Natural killer cell (primary cell): Measurements from ENCODE around the gene ALPI. TPM values are rescaled to one million over a fixed set of nuclear protein-coding genes. Genes with fewer than 3 reads are reported as not detected.

Experiments
- ATAC-seq, 3 donors: fragments of 150-1000 bp in 2 of 3; fragments of 200-7000 bp in 1 of 3; cut with Tn5 transposase; 1 replicate in 1 of 3; 2 replicates in 2 of 3; pipeline ENCODE4 v1.10.0; 2021; ENCODE audit warnings: mild to moderate bottlenecking in 2 of 3, moderate library complexity in 2 of 3
- DNase-seq, 2 donors: peaks; one replicate each; pipeline versions ENCODE4 v3.0.0 to v3.0.0-alpha.2; 2013 to 2021; ENCODE audit warnings: mixed read lengths in 1 of 2
- H3K27ac ChIP-seq: one replicate; pipeline ENCODE4 v1.5.1; 2013; ENCODE audit warnings: mild to moderate bottlenecking, low read length
- H3K27me3 ChIP-seq: one replicate; pipeline ENCODE4 v1.6.1; 2013; ENCODE audit warnings: low read length; ENCODE audit not compliant: control insufficient read depth, insufficient read depth
- H3K36me3 ChIP-seq: one replicate; pipeline ENCODE4 v1.6.1; 2013; ENCODE audit warnings: low read length; ENCODE audit not compliant: control insufficient read depth, insufficient read depth
- H3K4me1 ChIP-seq: one replicate; pipeline ENCODE4 v1.6.1; 2013; ENCODE audit warnings: low read length; ENCODE audit not compliant: control insufficient read depth, insufficient read depth
- H3K4me3 ChIP-seq: one replicate; pipeline ENCODE4 v1.5.1; 2013; ENCODE audit warnings: low read length
- H3K9me3 ChIP-seq: one replicate; pipeline ENCODE4 v1.6.1; 2013; ENCODE audit warnings: low read length; ENCODE audit not compliant: control insufficient read depth, insufficient read depth
- H3K27ac Mint-ChIP-seq, 2 donors: one replicate each; pipeline ENCODE4 v1.8.0; 2022; ENCODE audit warnings: mild to moderate bottlenecking in 2 of 2, mixed read lengths in 2 of 2, moderate library complexity in 1 of 2
- H3K27me3 Mint-ChIP-seq, 2 donors: one replicate each; pipeline ENCODE4 v1.8.0; 2022; ENCODE audit warnings: low read depth in 2 of 2, mixed read lengths in 2 of 2
- H3K36me3 Mint-ChIP-seq: one replicate; pipeline ENCODE4 v1.8.0; 2022; ENCODE audit warnings: mixed read lengths
- H3K4me1 Mint-ChIP-seq, 2 donors: one replicate each; pipeline ENCODE4 v1.8.0; 2022; ENCODE audit warnings: mixed read lengths in 2 of 2
- H3K4me3 Mint-ChIP-seq: one replicate; pipeline ENCODE4 v1.8.0; 2022; ENCODE audit warnings: mild to moderate bottlenecking, moderate library complexity, mixed read lengths
- H3K9me3 Mint-ChIP-seq, 2 donors: one replicate each; pipeline ENCODE4 v1.8.0; 2022; ENCODE audit warnings: mixed read lengths in 2 of 2
- CTCF ChIP-seq: fragments of 200-600 bp; IDR thresholded peaks from one replicate; pipeline ENCODE4 v1.8.0; 2022; ENCODE audit warnings: antibody characterized with exemption
- whole genome bisulfite sequencing: methylation state at CpG from one replicate; pipeline ENCODE4 v1.1.7; 2013; ENCODE audit warnings: missing lambda C conversion rate; ENCODE audit not compliant: insufficient coverage; 5-methylcytosine and 5-hydroxymethylcytosine counted together
- intact Hi-C: fragments of 100-400 bp; cut with micrococcal nuclease; formaldehyde crosslinking; loops from one replicate; pipeline ENCODE4 v1.14.2; 2022
- total RNA-seq, 4 donors: library from RNA; stranded (reverse); fragments of 120-200 nt in 1 of 4; gene quantifications; one replicate each; pipeline versions ENCODE4 v1.2.3 to v1.2.4, GENCODE V29; 2013 to 2022

The ALPI gene
- total RNA-seq, 3 donors from 2014 or later (not counting 1 experiment from before 2014, with no cell fraction given): not detected

- peaks cover 4% of the 10 kb centered on the region for H3K27me3 ChIP-seq
- no peaks in the 10 kb centered on the region for H3K36me3 ChIP-seq
- no peak overlapping the region for H3K4me3 Mint-ChIP-seq
- DNase-seq: no peak
- peaks cover 22 to 27% of the 10 kb centered on the region in 2 donors for H3K27me3 Mint-ChIP-seq
- intact Hi-C loops: no loop called here
- TF ChIP-seq CTCF: no peak
- peaks cover 4 to 5% of the 10 kb centered on the region in 2 donors for H3K4me1 Mint-ChIP-seq
- no peaks in the 10 kb centered on the region for H3K9me3 ChIP-seq
- no peak for ATAC-seq
- no peaks in the 10 kb centered on the region for H3K9me3 Mint-ChIP-seq
- 81% methylated on average over 8 of the region's 8 CpGs for WGBS
- H3K4me3 ChIP-seq: no peak overlapping the region
- no peaks in the 10 kb centered on the region for H3K4me1 ChIP-seq
- H3K27ac Mint-ChIP-seq: no peak overlapping the region
- no peak overlapping the region for H3K27ac ChIP-seq
- no peaks in the 10 kb centered on the region for H3K36me3 Mint-ChIP-seq
These were observed 36.4 kb downstream of the ALPI start for GRCh38 chr2:232492236-232492848.

- H3K4me3 Mint-ChIP-seq: no peak overlapping the region
- no peaks in the 10 kb centered on the region for H3K9me3 Mint-ChIP-seq
- no peak overlapping the region for H3K27ac Mint-ChIP-seq
- peaks cover 4 to 5% of the 10 kb centered on the region in 2 donors for H3K4me1 Mint-ChIP-seq
- H3K27me3 ChIP-seq: peaks cover 2% of the 10 kb centered on the region
- H3K27ac ChIP-seq: no peak overlapping the region
- H3K9me3 ChIP-seq: no peaks in the 10 kb centered on the region
- H3K36me3 Mint-ChIP-seq: no peaks in the 10 kb centered on the region
- H3K4me3 ChIP-seq: no peak overlapping the region
- H3K27me3 Mint-ChIP-seq: peaks cover 22 to 26% of the 10 kb centered on the region in 2 donors
- intact Hi-C loops: no loop called here
- DNase-seq (no peak), ATAC-seq (no peak)
- 84% methylated on average over 24 of the region's 24 CpGs for WGBS
- no peaks in the 10 kb centered on the region for H3K4me1 ChIP-seq
- TF ChIP-seq CTCF: no peak
- H3K36me3 ChIP-seq: no peaks in the 10 kb centered on the region
These were observed 37.2 kb downstream of the ALPI start for GRCh38 chr2:232492963-232493700.

- Mint-ChIP-seq H3K4me1 (peaks cover under 1% of the 10 kb centered on the region in 2 donors), H3K27me3 (peaks cover 16 to 24% of the 10 kb centered on the region in 2 donors), H3K4me3 (no peak overlapping the region), H3K9me3 (no peaks in the 10 kb centered on the region), H3K36me3 (no peaks in the 10 kb centered on the region), H3K27ac (no peak overlapping the region)
- Histone ChIP-seq H3K36me3 (no peaks in the 10 kb centered on the region), H3K9me3 (no peaks in the 10 kb centered on the region), H3K4me1 (no peaks in the 10 kb centered on the region), H3K4me3 (no peak overlapping the region), H3K27ac (no peak overlapping the region), H3K27me3 (peaks cover 2% of the 10 kb centered on the region)
- TF ChIP-seq CTCF: no peak
- intact Hi-C loops: no loop called here
- 80% methylated on average over 10 of the region's 10 CpGs for WGBS
- ATAC-seq: no peak
- DNase-seq: no peak
These were observed 37.9 kb downstream of the ALPI start for GRCh38 chr2:232493701-232494474.
